Measurements from ENCODE around the gene S100A12.

- TF ChIP-seq CTCF (IDR thresholded peaks at IDR 0.05) (no peak), POLR2A (IDR thresholded peaks at IDR 0.05) (no peak)
Measured at GRCh38 chr1:153379591-153379990, 4.2 kb upstream of the S100A12 start.
